HCT116 (cell line): ENCODE data around the gene STX16. TPM values are rescaled to one million over a fixed set of nuclear protein-coding genes. Genes with fewer than 3 reads are reported as not detected.

Experiments used
- ATAC-seq: fragments of 200-7000 bp; cut with Tn5 transposase; 2 replicates; pipeline ENCODE4 v1.9.1; 2020; ENCODE audit warnings: mild to moderate bottlenecking, moderate library complexity
- BruUV-seq: library from RNA; stranded (reverse); fragments of 400-500 nt; replicated peaks from 2 replicates; lab custom pipeline; 2021; lab: Mats Ljungman, UMichigan
- CTCF ChIA-PET: fragments of 300-600 bp; sonication (Branson Sonifier 250); formaldehyde crosslinking; loops from one replicate; lab custom pipeline; 2021; ENCODE audit warnings: antibody characterized with exemption; lab: Charles Lee
- POLR2A ChIA-PET: fragments of 300-600, 350-600 bp; sonication (Branson Sonifier 250); formaldehyde crosslinking; loops from one replicate; lab custom pipeline; 2021; ENCODE audit warnings: antibody characterized with exemption; lab: Charles Lee
- RAD21 ChIA-PET, 2 experiments: fragments of 300-600 bp; sonication (Branson Sonifier 250); formaldehyde crosslinking; loops; one replicate each; lab custom pipeline; 2023; ENCODE audit warnings: low total read pairs in 2 of 2; ENCODE audit not compliant: uncharacterized antibody in 2 of 2, unreplicated experiment in 2 of 2, low non-redundant PET in 1 of 2; lab: Charles Lee
- DNase-seq: peaks from one replicate; pipeline ENCODE4 v3.0.0-alpha.2; 2010; ENCODE audit warnings: low read depth, low spot score
- H2AFZ ChIP-seq: fragments of 200-600 bp; shearing (Covaris generic), sonication (generic); 2 replicates; pipeline ENCODE4 v1.6.1; 2017; ENCODE audit warnings: low read depth, mixed run types, mixed read lengths, antibody characterized with exemption, low read length; ENCODE audit not compliant: poor library complexity, severe bottlenecking
- H3K27ac ChIP-seq: 2 replicates; pipeline ENCODE4 v1.5.1; 2012; ENCODE audit warnings: low read depth, low read length
- H3K27me3 ChIP-seq: fragments of 200-600 bp; sonication (generic); 2 replicates; pipeline ENCODE4 v1.6.1; 2016; ENCODE audit warnings: mixed run types, low read length, mixed read lengths; ENCODE audit not compliant: insufficient read depth
- H3K36me3 ChIP-seq, 2 experiments: fragments of 200-500 bp in 1 of 2; fragments of 200-600 bp in 1 of 2; sonication (Bioruptor generic) in 1 of 2; sonication (generic) in 1 of 2; 2 replicates each; pipeline versions ENCODE4 v1.5.1 to v1.6.1; 2014 to 2016; ENCODE audit warnings: low read length in 2 of 2, inconsistent platforms in 1 of 2, mixed read lengths in 1 of 2, mixed run types in 1 of 2; ENCODE audit not compliant: insufficient read depth in 2 of 2, control insufficient read depth in 1 of 2
- H3K4me1 ChIP-seq, 2 experiments: fragments of 200-600 bp in 1 of 2; sonication (generic) in 1 of 2; 2 replicates each; pipeline versions ENCODE4 v1.5.1 to v1.6.1; 2012 to 2017; ENCODE audit warnings: low read length in 2 of 2, inconsistent platforms in 1 of 2, mild to moderate bottlenecking in 1 of 2, mixed read lengths in 1 of 2, mixed run types in 1 of 2, moderate library complexity in 1 of 2; ENCODE audit not compliant: insufficient read depth in 2 of 2, control insufficient read depth in 1 of 2
- H3K4me2 ChIP-seq: fragments of 200-600 bp; sonication (generic); 2 replicates; pipeline ENCODE4 v1.6.1; 2017; ENCODE audit warnings: mixed run types, low read length, mixed read lengths
- H3K4me3 ChIP-seq, 2 experiments: fragments of 200-600 bp in 1 of 2; sonication (generic) in 1 of 2; replicated peaks in 1 of 2; 2 replicates each; pipeline ENCODE4 v1.5.1; 2011 to 2016; ENCODE audit warnings: low read length in 2 of 2, control low read depth in 1 of 2, low read depth in 1 of 2, mild to moderate bottlenecking in 1 of 2, mixed read lengths in 1 of 2, mixed run types in 1 of 2
- H3K79me2 ChIP-seq: fragments of 200-600 bp; sonication (generic); 2 replicates; pipeline ENCODE4 v1.6.1; 2017; ENCODE audit warnings: mild to moderate bottlenecking, mixed run types, low read length, moderate library complexity, mixed read lengths; ENCODE audit not compliant: insufficient read depth
- H3K9ac ChIP-seq: fragments of 200-600 bp; sonication (generic); 2 replicates; pipeline ENCODE4 v1.6.1; 2016; ENCODE audit warnings: low read length, mixed read lengths
- H3K9me2 ChIP-seq: fragments of 200-600 bp; sonication (generic), shearing (Covaris generic); 2 replicates; pipeline ENCODE4 v1.6.1; 2017; ENCODE audit warnings: mixed run types, mild to moderate bottlenecking, moderate library complexity; ENCODE audit not compliant: insufficient read depth
- H3K9me3 ChIP-seq, 2 experiments: fragments of 200-500 bp in 1 of 2; fragments of 200-600 bp in 1 of 2; sonication (Bioruptor generic) in 1 of 2; sonication (generic) in 1 of 2; 2 replicates each; pipeline ENCODE4 v1.6.1; 2014 to 2017; ENCODE audit warnings: low read length in 2 of 2, mixed read lengths in 2 of 2, inconsistent platforms in 1 of 2, low read depth in 1 of 2, mild to moderate bottlenecking in 1 of 2, mixed run types in 1 of 2, moderate library complexity in 1 of 2; ENCODE audit not compliant: control insufficient read depth in 1 of 2, insufficient read depth in 1 of 2
- H4K20me1 ChIP-seq: fragments of 200-600 bp; sonication (generic), shearing (Covaris generic); 2 replicates; pipeline ENCODE4 v1.6.1; 2017; ENCODE audit warnings: mixed run types, mild to moderate bottlenecking, moderate library complexity; ENCODE audit not compliant: insufficient read depth
- ATF3 ChIP-seq: IDR thresholded peaks from 2 replicates; pipeline ENCODE4 v1.6.1; 2012
- CEBPB ChIP-seq: IDR thresholded peaks from 2 replicates; pipeline ENCODE4 v1.6.1; 2012; ENCODE audit warnings: low read depth
- EGR1 ChIP-seq: IDR thresholded peaks from 2 replicates; pipeline ENCODE4 v1.6.1; 2012; ENCODE audit warnings: low read depth
- ELF1 ChIP-seq: IDR thresholded peaks from 2 replicates; pipeline ENCODE4 v1.6.1; 2012; ENCODE audit warnings: low read depth, borderline replicate concordance
- EZH2 ChIP-seq: fragments of 200-600 bp; sonication (generic); IDR thresholded peaks from 2 replicates; pipeline ENCODE4 v1.6.1; 2017; ENCODE audit warnings: antibody characterized with exemption, mixed run types
- EZH2phosphoT487 ChIP-seq: fragments of 200-600 bp; IDR thresholded peaks from 2 replicates; pipeline ENCODE4 v1.6.1; 2018; ENCODE audit warnings: antibody characterized with exemption, borderline replicate concordance
- FOSL1 ChIP-seq: IDR thresholded peaks from 2 replicates; pipeline ENCODE4 v1.6.1; 2012; ENCODE audit warnings: low read depth
- JUND ChIP-seq: IDR thresholded peaks from 2 replicates; pipeline ENCODE4 v1.6.1; 2012
- MAX ChIP-seq: IDR thresholded peaks from 2 replicates; pipeline ENCODE4 v1.6.1; 2012
- POLR2AphosphoS5 ChIP-seq: IDR thresholded peaks from 2 replicates; pipeline ENCODE4 v1.6.1; 2011; ENCODE audit warnings: mild to moderate bottlenecking, low read depth, low read length, moderate library complexity
- RAD21 ChIP-seq: IDR thresholded peaks from 2 replicates; pipeline ENCODE4 v1.6.1; 2012; ENCODE audit warnings: low read depth, mild to moderate bottlenecking
- SP1 ChIP-seq: IDR thresholded peaks from 2 replicates; pipeline ENCODE4 v1.6.1; 2012; ENCODE audit warnings: low read depth
- SRF ChIP-seq: IDR thresholded peaks from 2 replicates; pipeline ENCODE4 v1.6.1; 2012; ENCODE audit warnings: low read depth
- TCF7L2 ChIP-seq: IDR thresholded peaks from 2 replicates; pipeline ENCODE4 v1.7.0; 2011; ENCODE audit warnings: borderline replicate concordance, inconsistent platforms; ENCODE audit not compliant: insufficient read depth, insufficient read length; ENCODE audit errors: extremely low read depth
- YY1 ChIP-seq: IDR thresholded peaks from 2 replicates; pipeline ENCODE4 v1.6.1; 2011; ENCODE audit warnings: low read length, low read depth, moderate library complexity, mild to moderate bottlenecking; ENCODE audit not compliant: insufficient replicate concordance; ENCODE audit errors: extremely low read depth
- ZFX ChIP-seq: fragments of 450-650 bp; IDR thresholded peaks from 2 replicates; pipeline ENCODE4 v1.6.1; 2017
- ZNF274 ChIP-seq: fragments of 200-500 bp; sonication (Bioruptor generic); IDR thresholded peaks from 2 replicates; pipeline ENCODE4 v1.6.1; 2014; ENCODE audit warnings: mild to moderate bottlenecking, low read depth, low read length, inconsistent platforms
- intact Hi-C: fragments of 100-400 bp; cut with micrococcal nuclease; formaldehyde crosslinking; loops from 2 replicates; pipeline ENCODE4 v1.10.0; 2022
- total RNA-seq: library from RNA; stranded (reverse); gene quantifications from one replicate; pipeline ENCODE4 v1.2.1, GENCODE V29; 2021; ENCODE audit not compliant: unreplicated experiment

The STX16 gene
- total RNA-seq, 1 experiment from 2014 or later = 55.1 TPM

GRCh38 chr20:58719258-58719657 is 68.2 kb downstream of the STX16 start (continued):
- no peak for TF ChIP-seq CEBPB
- TF ChIP-seq MAX = no peak
- TF ChIP-seq SP1 = no peak
- no peak for TF ChIP-seq EZH2phosphoT487
- TF ChIP-seq EGR1 = no peak
- no peak for TF ChIP-seq FOSL1
- TF ChIP-seq YY1 = no peak
- no peak for TF ChIP-seq ELF1
- no peak for TF ChIP-seq TCF7L2

GRCh38 chr20:58719971-58720371 is 68.9 kb downstream of the STX16 start:
- DNase-seq (no peak), ATAC-seq (no peak)
- Histone ChIP-seq H3K27me3 (peaks cover 15% of the 10 kb centered on the region; the same call in 1 of the 2 replicates), H3K79me2 (no peaks in the 10 kb centered on the region), H3K4me1 (no peaks in the 10 kb centered on the region), H3K9ac (no peak overlapping the region), H3K4me3 (no peak overlapping the region), H2AFZ (no peak overlapping the region), H3K9me2 (no peaks in the 10 kb centered on the region), H4K20me1 (no peaks in the 10 kb centered on the region), H3K4me2 (no peak overlapping the region), H3K36me3 (no peaks in the 10 kb centered on the region), H3K9me3 (no peaks in the 10 kb centered on the region), H3K27ac (no peak overlapping the region)
- RAD21 ChIA-PET = no interaction called here
- POLR2A ChIA-PET = no interaction called here
- no TSS peak for BruUV-seq
- intact Hi-C loops = no loop called here
- CTCF ChIA-PET = no interaction called here
- TF ChIP-seq JUND = no peak

GRCh38 chr20:58720890-58721289 is 69.8 kb downstream of the STX16 start:
- H3K9ac ChIP-seq = no peak overlapping the region
- CTCF ChIA-PET = no interaction called here
- peaks cover 15% of the 10 kb centered on the region; the same call in 1 of the 2 replicates for H3K27me3 ChIP-seq

More at GRCh38 chr20:58720890-58721289, 69.8 kb downstream of the STX16 start:
- ChIA-PET RAD21 (no interaction called here), POLR2A (no interaction called here)
- DNase-seq = no peak
- Histone ChIP-seq H3K9me3 (no peaks in the 10 kb centered on the region), H3K27ac (no peak overlapping the region), H3K9me2 (no peaks in the 10 kb centered on the region), H3K4me3 (no peak overlapping the region), H3K4me2 (no peak overlapping the region)
- no peak for TF ChIP-seq CEBPB
- no peak for TF ChIP-seq POLR2AphosphoS5
- TF ChIP-seq EZH2 = no peak
- TF ChIP-seq ELF1 = no peak
- TF ChIP-seq RAD21 = no peak
- TF ChIP-seq YY1 = no peak
- TF ChIP-seq SRF = no peak
- no peak for TF ChIP-seq FOSL1
- TF ChIP-seq ATF3 = no peak
- TF ChIP-seq EZH2phosphoT487 = no peak
- TF ChIP-seq ZFX = no peak
- no peak for TF ChIP-seq ZNF274
- no peak for TF ChIP-seq SP1
- TF ChIP-seq EGR1 = no peak
- TF ChIP-seq, all 23 proteins: peak for 0
- Histone ChIP-seq H3K36me3 (no peaks in the 10 kb centered on the region), H4K20me1 (no peaks in the 10 kb centered on the region), H3K4me1 (no peaks in the 10 kb centered on the region), H2AFZ (no peak overlapping the region), H3K79me2 (no peaks in the 10 kb centered on the region)
- BruUV-seq = no TSS peak
- no peak for ATAC-seq
- intact Hi-C loops = no loop called here
